ENCODE results near the gene PTPRD. TPM values are rescaled to one million over a fixed set of nuclear protein-coding genes. Genes with fewer than 3 reads are reported as not detected.
A peak's percentile ranks its signal among the peaks of the same experiment; 100 is the strongest.

PTPRD gene
- total and polyA plus RNA-seq, 2 of the 4 experiments (the other 2 are of a cell fraction): 0.07 to 0.18 TPM

GRCh38 chr9:9674461-9674860, 938.3 kb downstream of the PTPRD start:
- H3K79me1 ChIP-seq (ENCODE audit: low read depth in 1 of 2, low read length in 2 of 2): no peaks in the 10 kb centered on the region
- H4K8ac ChIP-seq (ENCODE audit: low read depth in 2 of 2, low read length in 2 of 2): no peak overlapping the region
- H4K20me1 ChIP-seq (ENCODE audit: insufficient read depth, low read length): no peaks in the 10 kb centered on the region
- no TSS peak for BruUV-seq (replicated peaks)
- no peak overlapping the region for H4K91ac ChIP-seq (ENCODE audit: insufficient read depth, low read depth, low read length)
- DNase-seq (no peak), ATAC-seq (ENCODE audit: low read depth) (no peak)
- peaks cover 4% of the 10 kb centered on the region; the same call in 1 of the 2 replicates for H3K9me3 ChIP-seq (ENCODE audit: control insufficient read depth, insufficient read depth, low read length)
- no peaks in the 10 kb centered on the region for H3K27me3 ChIP-seq (ENCODE audit: control insufficient read depth, insufficient read depth, low read length)
- no peaks in the 10 kb centered on the region for H3K36me3 ChIP-seq (ENCODE audit: control insufficient read depth, insufficient read depth, low read length)
- H3K9ac ChIP-seq (ENCODE audit: low read depth, low read length): no peak overlapping the region
- H3K18ac ChIP-seq (ENCODE audit: low read depth, low read length): no peak overlapping the region
- no peak overlapping the region for H3K4ac ChIP-seq (ENCODE audit: low read depth, low read length)
- WGBS, 2 experiments (ENCODE audit: extremely low coverage in 2 of 2, insufficient read length in 1 of 2): no CpG with 5 or more reads among the region's 3 CpGs
- no peaks in the 10 kb centered on the region for H3K4me1 ChIP-seq (ENCODE audit: control insufficient read depth, insufficient read depth, low read length)
- H3K56ac ChIP-seq (ENCODE audit: extremely low read depth, insufficient read depth, low read length): no peak overlapping the region
- no peak overlapping the region for H2BK5ac ChIP-seq (ENCODE audit: low read depth, low read length, poor library complexity, severe bottlenecking)
- H2BK15ac ChIP-seq (ENCODE audit: low read depth, low read length): no peak overlapping the region
- no peak overlapping the region for H2BK20ac ChIP-seq (ENCODE audit: low read depth, low read length)
- in situ Hi-C loops (cut with MboI; ENCODE audit: low sequenced_read_pairs) (no loop called here), dilution Hi-C loops (cut with HindIII; ENCODE audit: low sequenced_read_pairs, unreplicated experiment) (no loop called here), intact Hi-C loops (cut with micrococcal nuclease) (no loop called here)
- H3K4me2 ChIP-seq (ENCODE audit: low read depth, low read length): no peak overlapping the region
- H3K23ac ChIP-seq (ENCODE audit: low read depth, low read length): no peak overlapping the region
- no peaks in the 10 kb centered on the region for H3K9me1 ChIP-seq (ENCODE audit: insufficient read depth, low read length)
- H3K14ac ChIP-seq (replicated peaks; ENCODE audit: low read depth, low read length): no peak overlapping the region
- TF ChIP-seq MAFK (IDR thresholded peaks at IDR 0.05; ENCODE audit: low read depth, low read length) (peak; percentile 70), NFE2L2 (IDR thresholded peaks at IDR 0.05; ENCODE audit: low read depth, low read length) (no peak), RFX5 (IDR thresholded peaks at IDR 0.05; ENCODE audit: low read depth, low read length) (no peak), FOS (IDR thresholded peaks at IDR 0.05; ENCODE audit: low read depth, low read length) (no peak), CTCF (conservative IDR thresholded peaks at IDR 0.05; ENCODE audit: low read depth, low read length) (no peak)
- no peak overlapping the region for H2AK5ac ChIP-seq (ENCODE audit: low read depth, low read length)
- no peak overlapping the region for H2AK9ac ChIP-seq (replicated peaks; ENCODE audit: low read depth, low read length, poor library complexity)
- no peak overlapping the region for H2BK120ac ChIP-seq (ENCODE audit: low read depth, low read length)
- no peak overlapping the region for H2AFZ ChIP-seq (replicated peaks; ENCODE audit: low read length, poor library complexity)
- CTCF ChIA-PET: no interaction called here
- no peak overlapping the region for H3K27ac ChIP-seq (ENCODE audit: insufficient read depth, low read length)
- POLR2A ChIA-PET (ENCODE audit: unreplicated experiment): no interaction called here
- H4K5ac ChIP-seq (ENCODE audit: low read depth, low read length): no peak overlapping the region
- H3K4me3 ChIP-seq (ENCODE audit: insufficient read depth, low read depth, low read length): no peak overlapping the region
